K562 (cell line): ENCODE measurements around the gene TIMP3. TPM values are rescaled to one million over a fixed set of nuclear protein-coding genes. Genes with fewer than 3 reads are reported as not detected.
A peak's percentile ranks its signal among the peaks of the same experiment; 100 is the strongest.

Experiments used
- ARID1B ChIP-seq: fragments of 450-650 bp; IDR thresholded peaks from 2 replicates; pipeline ENCODE4 v1.6.1; 2016; ENCODE audit warnings: antibody characterized with exemption, mild to moderate bottlenecking, inconsistent platforms
- BHLHE40 ChIP-seq: IDR thresholded peaks from 2 replicates; pipeline ENCODE4 v1.6.1; 2011; ENCODE audit warnings: low read length, improper control_type of control experiment
- DPF2 ChIP-seq: fragments of 450-650 bp; IDR thresholded peaks from 2 replicates; pipeline ENCODE4 v1.6.1; 2016
- MCM7 ChIP-seq, 2 experiments: fragments of 450-650 bp; IDR thresholded peaks; 2 replicates each; pipeline ENCODE4 v1.6.1; 2016 to 2018
- PPARD ChIP-seq: fragments of 250-450 bp; sonication (Bioruptor Pico); IDR thresholded peaks from 2 replicates; pipeline ENCODE4 v1.8.0; 2022; ENCODE audit warnings: inconsistent platforms, mild to moderate bottlenecking, moderate library complexity
- PTBP1 ChIP-seq: fragments of 200-400 bp; formaldehyde crosslinking; IDR thresholded peaks from 2 replicates; pipeline ENCODE4 v1.6.1; 2017; ENCODE audit warnings: low read depth, low read length
- PTRF ChIP-seq: fragments of 450-650 bp; IDR thresholded peaks from 2 replicates; pipeline ENCODE4 v1.6.1; 2016; ENCODE audit warnings: mild to moderate bottlenecking, missing genetic modification characterization, missing compliant biosample characterization
- RAD21 ChIP-seq, 2 experiments: fragments of 250-450 bp in 1 of 2; fragments of 450-650 bp in 1 of 2; sonication (Bioruptor Pico) in 1 of 2; formaldehyde crosslinking in 1 of 2; IDR thresholded peaks in 1 of 2; conservative IDR thresholded peaks in 1 of 2; 2 replicates each; pipeline versions ENCODE4 v1.4.0 to v1.8.0; 2020 to 2022; ENCODE audit warnings: mild to moderate bottlenecking in 2 of 2, moderate library complexity in 1 of 2
- SRSF9 ChIP-seq: fragments of 200-400 bp; formaldehyde crosslinking; IDR thresholded peaks from 2 replicates; pipeline ENCODE4 v1.6.1; 2017; ENCODE audit warnings: low read depth, low read length, borderline replicate concordance
- ZNF3 ChIP-seq: fragments of 250-450 bp; sonication (Bioruptor Pico); IDR thresholded peaks from 2 replicates; pipeline ENCODE4 v1.5.0; 2021; ENCODE audit warnings: mild to moderate bottlenecking, moderate library complexity
- ZNF75A ChIP-seq: fragments of 450-650 bp; formaldehyde crosslinking; IDR thresholded peaks from 2 replicates; pipeline ENCODE4 v1.4.0; 2020; ENCODE audit warnings: mild to moderate bottlenecking
- polyA plus RNA-seq, 8 experiments: library from polyadenylated mRNA; depleted of rRNA in 4 of 8; stranded (reverse) in 5 of 8; unstranded in 3 of 8; fragments of >200 nt; fragmentation: Nextera tagmentation in 2 of 8; fragmentation: Illumina TruSeq in 1 of 8; extraction: Ambion mirVana in 2 of 8; extraction: Trizol in 1 of 8; gene quantifications; 2 replicates each; pipeline versions ENCODE4 v1.2.1 to v1.2.3, GENCODE V29; 2011 to 2014; ENCODE audit warnings: inconsistent platforms in 1 of 8, missing spikeins in 1 of 8
- total RNA-seq, 7 experiments: library from RNA; depleted of rRNA in 6 of 7; stranded (reverse); fragments of >200 nt in 6 of 7; fragmentation: Illumina TruSeq in 2 of 7; extraction: Trizol in 2 of 7; gene quantifications; 2 replicates each; pipeline versions ENCODE4 v1.2.1 to v1.2.3, GENCODE V29; 2011 to 2021; ENCODE audit warnings: low replicate concordance in 1 of 7
- TF ChIP-seq, protein P1 (sequence below): fragments of 200-600 bp; sonication (generic); IDR thresholded peaks from one replicate; pipeline ENCODE4 v1.6.1; 2012; ENCODE audit warnings: mild to moderate bottlenecking, low read depth, low read length, inconsistent platforms
- TF ChIP-seq, protein P2 (sequence below): fragments of 250-450 bp; sonication (Bioruptor Pico); IDR thresholded peaks from 2 replicates; pipeline ENCODE4 v1.5.0; 2020; ENCODE audit warnings: mild to moderate bottlenecking, borderline replicate concordance

Gene TIMP3
- total and polyA plus RNA-seq, 9 of the 15 experiments (the other 6 are each of a cell fraction or from before 2014, with no cell fraction given) = 0.07 to 0.73 (median 0.18) TPM

DNA sequence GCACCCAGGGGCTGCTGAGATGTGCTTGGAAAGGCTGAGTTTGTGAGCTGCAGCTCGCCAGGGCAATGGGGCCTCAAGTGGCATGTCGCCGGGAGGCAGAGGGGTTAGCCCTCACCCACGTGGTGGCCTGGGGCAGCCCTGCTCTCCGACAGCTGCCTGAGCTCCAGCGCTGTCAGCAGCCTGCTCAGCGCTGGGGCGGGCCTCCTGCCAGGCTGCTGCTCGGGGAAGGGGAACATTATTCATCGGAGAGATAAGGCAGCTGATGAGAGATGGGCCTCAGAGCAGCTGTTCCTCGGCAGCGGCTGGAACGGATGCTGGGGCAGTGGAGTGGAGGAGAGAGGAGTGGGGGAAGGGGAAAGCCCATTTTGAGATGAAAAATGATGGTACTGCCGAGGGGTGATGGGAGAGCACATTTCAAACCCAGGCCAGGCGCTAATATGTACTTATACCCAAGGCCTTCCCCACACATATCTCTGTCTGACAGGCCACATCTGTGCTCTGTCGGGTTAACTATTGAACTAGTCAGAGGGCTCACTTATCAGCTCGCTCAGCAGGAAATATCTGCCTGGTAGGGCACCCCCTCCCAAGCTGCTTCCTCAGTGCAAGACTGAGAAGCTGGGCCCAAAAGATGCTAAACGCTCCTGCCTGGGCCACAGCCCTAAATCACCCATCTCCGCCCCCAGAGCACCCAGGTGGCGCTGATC lies 79.5 kb downstream of the TIMP3 start (continued):
- TF ChIP-seq, protein P1, sequence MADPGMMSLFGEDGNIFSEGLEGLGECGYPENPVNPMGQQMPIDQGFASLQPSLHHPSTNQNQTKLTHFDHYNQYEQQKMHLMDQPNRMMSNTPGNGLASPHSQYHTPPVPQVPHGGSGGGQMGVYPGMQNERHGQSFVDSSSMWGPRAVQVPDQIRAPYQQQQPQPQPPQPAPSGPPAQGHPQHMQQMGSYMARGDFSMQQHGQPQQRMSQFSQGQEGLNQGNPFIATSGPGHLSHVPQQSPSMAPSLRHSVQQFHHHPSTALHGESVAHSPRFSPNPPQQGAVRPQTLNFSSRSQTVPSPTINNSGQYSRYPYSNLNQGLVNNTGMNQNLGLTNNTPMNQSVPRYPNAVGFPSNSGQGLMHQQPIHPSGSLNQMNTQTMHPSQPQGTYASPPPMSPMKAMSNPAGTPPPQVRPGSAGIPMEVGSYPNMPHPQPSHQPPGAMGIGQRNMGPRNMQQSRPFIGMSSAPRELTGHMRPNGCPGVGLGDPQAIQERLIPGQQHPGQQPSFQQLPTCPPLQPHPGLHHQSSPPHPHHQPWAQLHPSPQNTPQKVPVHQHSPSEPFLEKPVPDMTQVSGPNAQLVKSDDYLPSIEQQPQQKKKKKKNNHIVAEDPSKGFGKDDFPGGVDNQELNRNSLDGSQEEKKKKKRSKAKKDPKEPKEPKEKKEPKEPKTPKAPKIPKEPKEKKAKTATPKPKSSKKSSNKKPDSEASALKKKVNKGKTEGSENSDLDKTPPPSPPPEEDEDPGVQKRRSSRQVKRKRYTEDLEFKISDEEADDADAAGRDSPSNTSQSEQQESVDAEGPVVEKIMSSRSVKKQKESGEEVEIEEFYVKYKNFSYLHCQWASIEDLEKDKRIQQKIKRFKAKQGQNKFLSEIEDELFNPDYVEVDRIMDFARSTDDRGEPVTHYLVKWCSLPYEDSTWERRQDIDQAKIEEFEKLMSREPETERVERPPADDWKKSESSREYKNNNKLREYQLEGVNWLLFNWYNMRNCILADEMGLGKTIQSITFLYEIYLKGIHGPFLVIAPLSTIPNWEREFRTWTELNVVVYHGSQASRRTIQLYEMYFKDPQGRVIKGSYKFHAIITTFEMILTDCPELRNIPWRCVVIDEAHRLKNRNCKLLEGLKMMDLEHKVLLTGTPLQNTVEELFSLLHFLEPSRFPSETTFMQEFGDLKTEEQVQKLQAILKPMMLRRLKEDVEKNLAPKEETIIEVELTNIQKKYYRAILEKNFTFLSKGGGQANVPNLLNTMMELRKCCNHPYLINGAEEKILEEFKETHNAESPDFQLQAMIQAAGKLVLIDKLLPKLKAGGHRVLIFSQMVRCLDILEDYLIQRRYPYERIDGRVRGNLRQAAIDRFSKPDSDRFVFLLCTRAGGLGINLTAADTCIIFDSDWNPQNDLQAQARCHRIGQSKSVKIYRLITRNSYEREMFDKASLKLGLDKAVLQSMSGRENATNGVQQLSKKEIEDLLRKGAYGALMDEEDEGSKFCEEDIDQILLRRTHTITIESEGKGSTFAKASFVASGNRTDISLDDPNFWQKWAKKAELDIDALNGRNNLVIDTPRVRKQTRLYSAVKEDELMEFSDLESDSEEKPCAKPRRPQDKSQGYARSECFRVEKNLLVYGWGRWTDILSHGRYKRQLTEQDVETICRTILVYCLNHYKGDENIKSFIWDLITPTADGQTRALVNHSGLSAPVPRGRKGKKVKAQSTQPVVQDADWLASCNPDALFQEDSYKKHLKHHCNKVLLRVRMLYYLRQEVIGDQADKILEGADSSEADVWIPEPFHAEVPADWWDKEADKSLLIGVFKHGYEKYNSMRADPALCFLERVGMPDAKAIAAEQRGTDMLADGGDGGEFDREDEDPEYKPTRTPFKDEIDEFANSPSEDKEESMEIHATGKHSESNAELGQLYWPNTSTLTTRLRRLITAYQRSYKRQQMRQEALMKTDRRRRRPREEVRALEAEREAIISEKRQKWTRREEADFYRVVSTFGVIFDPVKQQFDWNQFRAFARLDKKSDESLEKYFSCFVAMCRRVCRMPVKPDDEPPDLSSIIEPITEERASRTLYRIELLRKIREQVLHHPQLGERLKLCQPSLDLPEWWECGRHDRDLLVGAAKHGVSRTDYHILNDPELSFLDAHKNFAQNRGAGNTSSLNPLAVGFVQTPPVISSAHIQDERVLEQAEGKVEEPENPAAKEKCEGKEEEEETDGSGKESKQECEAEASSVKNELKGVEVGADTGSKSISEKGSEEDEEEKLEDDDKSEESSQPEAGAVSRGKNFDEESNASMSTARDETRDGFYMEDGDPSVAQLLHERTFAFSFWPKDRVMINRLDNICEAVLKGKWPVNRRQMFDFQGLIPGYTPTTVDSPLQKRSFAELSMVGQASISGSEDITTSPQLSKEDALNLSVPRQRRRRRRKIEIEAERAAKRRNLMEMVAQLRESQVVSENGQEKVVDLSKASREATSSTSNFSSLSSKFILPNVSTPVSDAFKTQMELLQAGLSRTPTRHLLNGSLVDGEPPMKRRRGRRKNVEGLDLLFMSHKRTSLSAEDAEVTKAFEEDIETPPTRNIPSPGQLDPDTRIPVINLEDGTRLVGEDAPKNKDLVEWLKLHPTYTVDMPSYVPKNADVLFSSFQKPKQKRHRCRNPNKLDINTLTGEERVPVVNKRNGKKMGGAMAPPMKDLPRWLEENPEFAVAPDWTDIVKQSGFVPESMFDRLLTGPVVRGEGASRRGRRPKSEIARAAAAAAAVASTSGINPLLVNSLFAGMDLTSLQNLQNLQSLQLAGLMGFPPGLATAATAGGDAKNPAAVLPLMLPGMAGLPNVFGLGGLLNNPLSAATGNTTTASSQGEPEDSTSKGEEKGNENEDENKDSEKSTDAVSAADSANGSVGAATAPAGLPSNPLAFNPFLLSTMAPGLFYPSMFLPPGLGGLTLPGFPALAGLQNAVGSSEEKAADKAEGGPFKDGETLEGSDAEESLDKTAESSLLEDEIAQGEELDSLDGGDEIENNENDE = no peak
- TF ChIP-seq SRSF9 = no peak
- peak; percentile 51; the same call in 1 of the 2 replicates for TF ChIP-seq BHLHE40
- TF ChIP-seq ZNF3 (CRISPR knock-in tag) = no peak
- TF ChIP-seq PPARD (CRISPR knock-in tag) = no peak
- TF ChIP-seq, protein P2, sequence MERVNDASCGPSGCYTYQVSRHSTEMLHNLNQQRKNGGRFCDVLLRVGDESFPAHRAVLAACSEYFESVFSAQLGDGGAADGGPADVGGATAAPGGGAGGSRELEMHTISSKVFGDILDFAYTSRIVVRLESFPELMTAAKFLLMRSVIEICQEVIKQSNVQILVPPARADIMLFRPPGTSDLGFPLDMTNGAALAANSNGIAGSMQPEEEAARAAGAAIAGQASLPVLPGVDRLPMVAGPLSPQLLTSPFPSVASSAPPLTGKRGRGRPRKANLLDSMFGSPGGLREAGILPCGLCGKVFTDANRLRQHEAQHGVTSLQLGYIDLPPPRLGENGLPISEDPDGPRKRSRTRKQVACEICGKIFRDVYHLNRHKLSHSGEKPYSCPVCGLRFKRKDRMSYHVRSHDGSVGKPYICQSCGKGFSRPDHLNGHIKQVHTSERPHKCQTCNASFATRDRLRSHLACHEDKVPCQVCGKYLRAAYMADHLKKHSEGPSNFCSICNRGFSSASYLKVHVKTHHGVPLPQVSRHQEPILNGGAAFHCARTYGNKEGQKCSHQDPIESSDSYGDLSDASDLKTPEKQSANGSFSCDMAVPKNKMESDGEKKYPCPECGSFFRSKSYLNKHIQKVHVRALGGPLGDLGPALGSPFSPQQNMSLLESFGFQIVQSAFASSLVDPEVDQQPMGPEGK = no peak
- TF ChIP-seq PTBP1 = no peak
- TF ChIP-seq DPF2 = peak; percentile 95
- no peak for TF ChIP-seq ZNF75A (CRISPR knock-in tag)
- TF ChIP-seq MCM7 (IDR thresholded peaks at IDR 0.05) = no peak
- TF ChIP-seq RAD21 (CRISPR knock-in tag; conservative IDR thresholded peaks at IDR 0.05 in 1 of 2, IDR thresholded peaks at IDR 0.05 in 1 of 2) = no peak; a peak in 1 of 4 replicates
- peak; percentile 95 for TF ChIP-seq ARID1B
- TF ChIP-seq PTRF (tag) = no peak
